ENCODE results near the gene SAP30BP. TPM values are rescaled to one million over a fixed set of nuclear protein-coding genes. Genes with fewer than 3 reads are reported as not detected.

Gene SAP30BP
- total and polyA plus RNA-seq, 2 of the 8 experiments (the other 6 are each of a cell fraction or from before 2014, with no cell fraction given) = 63.3 to 79.9 TPM

DNA sequence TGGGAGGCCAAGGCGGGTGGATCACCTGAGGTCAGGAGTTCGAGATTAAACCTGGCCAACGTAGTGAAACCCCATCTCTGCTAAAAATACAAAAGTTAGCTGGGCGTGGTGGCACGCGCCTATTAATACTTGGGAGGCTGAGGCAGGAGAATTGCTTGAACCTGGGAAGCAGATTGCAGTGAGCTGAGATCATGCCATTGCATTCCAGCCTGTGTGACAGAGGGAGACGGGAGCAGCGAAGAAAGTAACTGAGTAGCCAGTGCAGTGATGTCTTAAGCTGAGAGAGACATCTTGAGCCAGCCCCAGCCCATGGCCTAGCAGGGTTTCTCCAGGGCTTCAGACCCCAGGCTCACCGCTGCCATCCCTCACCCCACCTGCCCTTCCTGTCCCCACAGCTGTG lies 43.8 kb upstream of the SAP30BP start (continued):
- TF ChIP-seq, protein P1, sequence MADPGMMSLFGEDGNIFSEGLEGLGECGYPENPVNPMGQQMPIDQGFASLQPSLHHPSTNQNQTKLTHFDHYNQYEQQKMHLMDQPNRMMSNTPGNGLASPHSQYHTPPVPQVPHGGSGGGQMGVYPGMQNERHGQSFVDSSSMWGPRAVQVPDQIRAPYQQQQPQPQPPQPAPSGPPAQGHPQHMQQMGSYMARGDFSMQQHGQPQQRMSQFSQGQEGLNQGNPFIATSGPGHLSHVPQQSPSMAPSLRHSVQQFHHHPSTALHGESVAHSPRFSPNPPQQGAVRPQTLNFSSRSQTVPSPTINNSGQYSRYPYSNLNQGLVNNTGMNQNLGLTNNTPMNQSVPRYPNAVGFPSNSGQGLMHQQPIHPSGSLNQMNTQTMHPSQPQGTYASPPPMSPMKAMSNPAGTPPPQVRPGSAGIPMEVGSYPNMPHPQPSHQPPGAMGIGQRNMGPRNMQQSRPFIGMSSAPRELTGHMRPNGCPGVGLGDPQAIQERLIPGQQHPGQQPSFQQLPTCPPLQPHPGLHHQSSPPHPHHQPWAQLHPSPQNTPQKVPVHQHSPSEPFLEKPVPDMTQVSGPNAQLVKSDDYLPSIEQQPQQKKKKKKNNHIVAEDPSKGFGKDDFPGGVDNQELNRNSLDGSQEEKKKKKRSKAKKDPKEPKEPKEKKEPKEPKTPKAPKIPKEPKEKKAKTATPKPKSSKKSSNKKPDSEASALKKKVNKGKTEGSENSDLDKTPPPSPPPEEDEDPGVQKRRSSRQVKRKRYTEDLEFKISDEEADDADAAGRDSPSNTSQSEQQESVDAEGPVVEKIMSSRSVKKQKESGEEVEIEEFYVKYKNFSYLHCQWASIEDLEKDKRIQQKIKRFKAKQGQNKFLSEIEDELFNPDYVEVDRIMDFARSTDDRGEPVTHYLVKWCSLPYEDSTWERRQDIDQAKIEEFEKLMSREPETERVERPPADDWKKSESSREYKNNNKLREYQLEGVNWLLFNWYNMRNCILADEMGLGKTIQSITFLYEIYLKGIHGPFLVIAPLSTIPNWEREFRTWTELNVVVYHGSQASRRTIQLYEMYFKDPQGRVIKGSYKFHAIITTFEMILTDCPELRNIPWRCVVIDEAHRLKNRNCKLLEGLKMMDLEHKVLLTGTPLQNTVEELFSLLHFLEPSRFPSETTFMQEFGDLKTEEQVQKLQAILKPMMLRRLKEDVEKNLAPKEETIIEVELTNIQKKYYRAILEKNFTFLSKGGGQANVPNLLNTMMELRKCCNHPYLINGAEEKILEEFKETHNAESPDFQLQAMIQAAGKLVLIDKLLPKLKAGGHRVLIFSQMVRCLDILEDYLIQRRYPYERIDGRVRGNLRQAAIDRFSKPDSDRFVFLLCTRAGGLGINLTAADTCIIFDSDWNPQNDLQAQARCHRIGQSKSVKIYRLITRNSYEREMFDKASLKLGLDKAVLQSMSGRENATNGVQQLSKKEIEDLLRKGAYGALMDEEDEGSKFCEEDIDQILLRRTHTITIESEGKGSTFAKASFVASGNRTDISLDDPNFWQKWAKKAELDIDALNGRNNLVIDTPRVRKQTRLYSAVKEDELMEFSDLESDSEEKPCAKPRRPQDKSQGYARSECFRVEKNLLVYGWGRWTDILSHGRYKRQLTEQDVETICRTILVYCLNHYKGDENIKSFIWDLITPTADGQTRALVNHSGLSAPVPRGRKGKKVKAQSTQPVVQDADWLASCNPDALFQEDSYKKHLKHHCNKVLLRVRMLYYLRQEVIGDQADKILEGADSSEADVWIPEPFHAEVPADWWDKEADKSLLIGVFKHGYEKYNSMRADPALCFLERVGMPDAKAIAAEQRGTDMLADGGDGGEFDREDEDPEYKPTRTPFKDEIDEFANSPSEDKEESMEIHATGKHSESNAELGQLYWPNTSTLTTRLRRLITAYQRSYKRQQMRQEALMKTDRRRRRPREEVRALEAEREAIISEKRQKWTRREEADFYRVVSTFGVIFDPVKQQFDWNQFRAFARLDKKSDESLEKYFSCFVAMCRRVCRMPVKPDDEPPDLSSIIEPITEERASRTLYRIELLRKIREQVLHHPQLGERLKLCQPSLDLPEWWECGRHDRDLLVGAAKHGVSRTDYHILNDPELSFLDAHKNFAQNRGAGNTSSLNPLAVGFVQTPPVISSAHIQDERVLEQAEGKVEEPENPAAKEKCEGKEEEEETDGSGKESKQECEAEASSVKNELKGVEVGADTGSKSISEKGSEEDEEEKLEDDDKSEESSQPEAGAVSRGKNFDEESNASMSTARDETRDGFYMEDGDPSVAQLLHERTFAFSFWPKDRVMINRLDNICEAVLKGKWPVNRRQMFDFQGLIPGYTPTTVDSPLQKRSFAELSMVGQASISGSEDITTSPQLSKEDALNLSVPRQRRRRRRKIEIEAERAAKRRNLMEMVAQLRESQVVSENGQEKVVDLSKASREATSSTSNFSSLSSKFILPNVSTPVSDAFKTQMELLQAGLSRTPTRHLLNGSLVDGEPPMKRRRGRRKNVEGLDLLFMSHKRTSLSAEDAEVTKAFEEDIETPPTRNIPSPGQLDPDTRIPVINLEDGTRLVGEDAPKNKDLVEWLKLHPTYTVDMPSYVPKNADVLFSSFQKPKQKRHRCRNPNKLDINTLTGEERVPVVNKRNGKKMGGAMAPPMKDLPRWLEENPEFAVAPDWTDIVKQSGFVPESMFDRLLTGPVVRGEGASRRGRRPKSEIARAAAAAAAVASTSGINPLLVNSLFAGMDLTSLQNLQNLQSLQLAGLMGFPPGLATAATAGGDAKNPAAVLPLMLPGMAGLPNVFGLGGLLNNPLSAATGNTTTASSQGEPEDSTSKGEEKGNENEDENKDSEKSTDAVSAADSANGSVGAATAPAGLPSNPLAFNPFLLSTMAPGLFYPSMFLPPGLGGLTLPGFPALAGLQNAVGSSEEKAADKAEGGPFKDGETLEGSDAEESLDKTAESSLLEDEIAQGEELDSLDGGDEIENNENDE (IDR thresholded peaks at IDR 0.05; ENCODE audit: insufficient replicate concordance, low read length) = no peak
- TF ChIP-seq YY1 (IDR thresholded peaks at IDR 0.05; ENCODE audit: low read depth, low read length) (no peak), RAD21 (IDR thresholded peaks at IDR 0.05 in 1 of 2, conservative IDR thresholded peaks at IDR 0.05 in 1 of 2; ENCODE audit: low read depth in 2 of 2, low read length in 2 of 2) (no peak), SP1 (IDR thresholded peaks at IDR 0.05; ENCODE audit: low read depth, low read length) (no peak), CHD2 (IDR thresholded peaks at IDR 0.05; ENCODE audit: low read length) (no peak)

Data from H1 (cell line).